Ishikawa (cell line): ENCODE results near the gene GAS2L2.

Source experiments
- CEBPB ChIP-seq: IDR thresholded peaks from 2 replicates; pipeline ENCODE4 v1.6.1; 2012
- CREB1 ChIP-seq: IDR thresholded peaks from 2 replicates; pipeline ENCODE4 v1.6.1; 2012; ENCODE audit warnings: low read depth
- EGR1 ChIP-seq: IDR thresholded peaks from 2 replicates; pipeline ENCODE4 v1.6.1; 2012
- EP300 ChIP-seq: IDR thresholded peaks from 2 replicates; pipeline ENCODE4 v1.6.1; 2012; ENCODE audit warnings: borderline replicate concordance
- FOXM1 ChIP-seq: IDR thresholded peaks from 2 replicates; pipeline ENCODE4 v1.6.1; 2012; ENCODE audit warnings: low read depth, borderline replicate concordance
- MAX ChIP-seq: IDR thresholded peaks from 2 replicates; pipeline ENCODE4 v1.6.1; 2012
- NFIC ChIP-seq: IDR thresholded peaks from 2 replicates; pipeline ENCODE4 v1.6.1; 2012
- RAD21 ChIP-seq: IDR thresholded peaks from 2 replicates; pipeline ENCODE4 v1.6.1; 2012; ENCODE audit warnings: low read depth
- REST ChIP-seq: IDR thresholded peaks from 2 replicates; pipeline ENCODE4 v1.6.1; 2012; ENCODE audit warnings: low read depth, mild to moderate bottlenecking
- TAF1 ChIP-seq: IDR thresholded peaks from 2 replicates; pipeline ENCODE4 v1.6.1; 2012; ENCODE audit warnings: low read depth, mild to moderate bottlenecking
- TCF12 ChIP-seq: IDR thresholded peaks from 2 replicates; pipeline ENCODE4 v1.6.1; 2012; ENCODE audit warnings: low read depth
- TEAD4 ChIP-seq: IDR thresholded peaks from 2 replicates; pipeline ENCODE4 v1.6.1; 2012
- USF1 ChIP-seq: IDR thresholded peaks from 2 replicates; pipeline ENCODE4 v1.6.1; 2012
- YY1 ChIP-seq: IDR thresholded peaks from 2 replicates; pipeline ENCODE4 v1.6.1; 2012; ENCODE audit warnings: low read depth
- ZBTB7A ChIP-seq: IDR thresholded peaks from 2 replicates; pipeline ENCODE4 v1.6.1; 2012; ENCODE audit warnings: low read depth

The GAS2L2 gene

GRCh38 chr17:35786941-35787432, 33.9 kb upstream of the GAS2L2 start:
- TF ChIP-seq TAF1 (no peak), TEAD4 (no peak), YY1 (no peak), CEBPB (no peak), EP300 (no peak)

GRCh38 chr17:35784895-35785294, 31.9 kb upstream of the GAS2L2 start:
- TF ChIP-seq CEBPB (no peak), ZBTB7A (no peak), EP300 (no peak), YY1 (no peak), REST (no peak), USF1 (no peak), TCF12 (no peak), TEAD4 (no peak), RAD21 (no peak), TAF1 (no peak), CREB1 (no peak), FOXM1 (no peak), EGR1 (no peak), MAX (no peak), NFIC (no peak)

- TF ChIP-seq CREB1: no peak
- TF ChIP-seq USF1: no peak
- no peak for TF ChIP-seq FOXM1
- no peak for TF ChIP-seq ZBTB7A
- no peak for TF ChIP-seq CEBPB
These were observed 27.9 kb upstream of the GAS2L2 start for GRCh38 chr17:35780950-35781349.

- TF ChIP-seq CREB1 (no peak), CEBPB (no peak), MAX (no peak), FOXM1 (no peak), NFIC (no peak), TCF12 (no peak), EGR1 (no peak), TEAD4 (no peak), ZBTB7A (no peak), USF1 (no peak), YY1 (no peak), RAD21 (no peak), EP300 (no peak), TAF1 (no peak), REST (no peak)
These were observed 25.7 kb upstream of the GAS2L2 start for GRCh38 chr17:35778641-35779196.

- TF ChIP-seq FOXM1: no peak
- TF ChIP-seq RAD21: no peak
- TF ChIP-seq CREB1: no peak
- TF ChIP-seq CEBPB: no peak
- no peak for TF ChIP-seq USF1
- TF ChIP-seq TAF1: no peak
- no peak for TF ChIP-seq NFIC
- no peak for TF ChIP-seq YY1
- no peak for TF ChIP-seq TEAD4
- TF ChIP-seq ZBTB7A: no peak
- TF ChIP-seq REST: no peak
- no peak for TF ChIP-seq EP300
- no peak for TF ChIP-seq EGR1
- TF ChIP-seq TCF12: no peak
- no peak for TF ChIP-seq MAX
These were observed 22.5 kb upstream of the GAS2L2 start for GRCh38 chr17:35775583-35775982.
